Measurements from ENCODE around the gene ADA. TPM values are rescaled to one million over a fixed set of nuclear protein-coding genes. Genes with fewer than 3 reads are reported as not detected.

The ADA gene
- total and polyA plus RNA-seq, 2 of the 13 experiments (the other 11 are each of a cell fraction or from before 2014, with no cell fraction given) = 2.5 to 11.3 TPM

DNA sequence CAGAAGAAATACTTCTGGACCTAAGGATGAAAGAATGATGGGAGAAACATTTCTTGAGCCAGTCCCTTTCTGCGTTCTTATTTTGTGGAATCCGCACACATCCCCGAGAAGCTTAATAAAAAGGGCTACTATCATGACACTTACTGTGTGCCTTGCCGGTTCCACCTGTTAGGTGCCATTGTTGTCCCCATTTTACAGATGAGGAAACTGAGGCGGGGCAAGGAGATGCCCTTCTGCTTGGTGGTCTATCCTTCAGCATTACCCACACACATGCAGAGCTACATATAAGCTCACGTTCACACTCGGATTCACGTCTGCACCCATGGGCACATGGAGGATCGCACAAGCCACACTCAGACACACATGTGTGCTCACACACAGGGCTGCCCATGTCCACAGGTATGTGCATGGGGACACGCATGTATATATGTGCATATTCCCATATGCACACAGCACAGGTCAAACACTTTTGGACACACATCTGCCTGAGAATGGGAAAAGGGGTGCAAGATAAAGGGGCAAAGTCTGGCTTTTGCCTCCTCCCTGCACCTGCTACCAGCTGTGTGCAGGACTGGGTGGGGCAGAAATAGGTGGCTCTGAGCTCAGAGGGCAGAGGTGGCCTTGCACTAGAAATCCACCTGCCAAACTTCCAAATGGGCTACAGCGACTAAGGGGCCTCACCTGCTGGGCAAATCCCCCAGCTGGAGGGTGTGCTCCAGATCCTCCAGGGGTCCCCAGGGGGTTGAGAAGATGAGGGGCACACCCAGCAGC is 30.5 kb upstream of the ADA start:
- WGBS (ENCODE audit: low lambda C conversion rate) = 40% methylated on average over 11 of the region's 11 CpGs
- DNase-seq (ENCODE audit: low spot score) (no peak), FAIRE-seq (no peak), ATAC-seq (no peak)
- H3K27me3 ChIP-seq (ENCODE audit: control insufficient read depth in 1 of 2, insufficient read depth in 2 of 2, low read length in 2 of 2) = peaks cover 0 to 3% of the 10 kb centered on the region in 2 experiments; a peak in 2 of 5 replicates
- H3K79me2 ChIP-seq (ENCODE audit: insufficient read depth, low read length) = no peaks in the 10 kb centered on the region
- no peak overlapping the region for H3K9ac ChIP-seq (ENCODE audit: insufficient read depth, low read depth, low read length)
- BruUV-seq (replicated peaks) = no TSS peak
- no peak overlapping the region for H3K27ac ChIP-seq (ENCODE audit: extremely low read length, insufficient read depth, low read length)
- ChIA-PET POLR2A (no interaction called here), CTCF (ENCODE audit: low intra/inter-chr PET ratio, low total read pairs) (interaction anchor here (6.7 kb wide), 1 partner anchor 52 kb away, joined by 170 read pairs; no protein-coding TSS in a partner anchor)
- TF ChIP-seq ZNF629 (CRISPR knock-in tag; conservative IDR thresholded peaks at IDR 0.05) (peak; percentile 80), THAP11 (CRISPR knock-in tag; IDR thresholded peaks at IDR 0.05) (no peak)
- TF ChIP-seq, protein P1, sequence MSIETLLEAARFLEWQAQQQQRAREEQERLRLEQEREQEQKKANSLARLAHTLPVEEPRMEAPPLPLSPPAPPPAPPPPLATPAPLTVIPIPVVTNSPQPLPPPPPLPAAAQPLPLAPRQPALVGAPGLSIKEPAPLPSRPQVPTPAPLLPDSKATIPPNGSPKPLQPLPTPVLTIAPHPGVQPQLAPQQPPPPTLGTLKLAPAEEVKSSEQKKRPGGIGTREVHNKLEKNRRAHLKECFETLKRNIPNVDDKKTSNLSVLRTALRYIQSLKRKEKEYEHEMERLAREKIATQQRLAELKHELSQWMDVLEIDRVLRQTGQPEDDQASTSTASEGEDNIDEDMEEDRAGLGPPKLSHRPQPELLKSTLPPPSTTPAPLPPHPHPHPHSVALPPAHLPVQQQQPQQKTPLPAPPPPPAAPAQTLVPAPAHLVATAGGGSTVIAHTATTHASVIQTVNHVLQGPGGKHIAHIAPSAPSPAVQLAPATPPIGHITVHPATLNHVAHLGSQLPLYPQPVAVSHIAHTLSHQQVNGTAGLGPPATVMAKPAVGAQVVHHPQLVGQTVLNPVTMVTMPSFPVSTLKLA (IDR thresholded peaks at IDR 0.05) = peak; percentile 52
- H3K4me2 ChIP-seq (ENCODE audit: low read depth, low read length) = no peak overlapping the region
- no peaks in the 10 kb centered on the region for H3K36me3 ChIP-seq (replicated peaks in 1 of 2; ENCODE audit: control insufficient read depth in 1 of 2, insufficient read depth in 2 of 2, low read length in 2 of 2)
- no peak overlapping the region for H3K4me3 ChIP-seq (replicated peaks in 1 of 3; ENCODE audit: insufficient read depth in 1 of 3, low read depth in 2 of 3, low read length in 3 of 3)
- no peaks in the 10 kb centered on the region for H4K20me1 ChIP-seq (ENCODE audit: insufficient read depth, low read length)
- intact Hi-C loops (cut with micrococcal nuclease; ENCODE audit: unreplicated experiment) (loop anchor here (10.0 kb wide), 1 partner anchor 467 kb away; the partner anchor contains the start of gene OSER1), in situ Hi-C loops (cut with HindIII; ENCODE audit: extremely low pct_ligation_motif_present, low pct_unique_long_range_greater_than_20kb) (no loop called here)
- H3K4me1 ChIP-seq (ENCODE audit: insufficient read depth, low read length) = peaks cover 19% of the 10 kb centered on the region
- H2AFZ ChIP-seq (ENCODE audit: low read length) = no peak overlapping the region
- no peaks in the 10 kb centered on the region for H3K9me3 ChIP-seq (ENCODE audit: low read length)

DNA sequence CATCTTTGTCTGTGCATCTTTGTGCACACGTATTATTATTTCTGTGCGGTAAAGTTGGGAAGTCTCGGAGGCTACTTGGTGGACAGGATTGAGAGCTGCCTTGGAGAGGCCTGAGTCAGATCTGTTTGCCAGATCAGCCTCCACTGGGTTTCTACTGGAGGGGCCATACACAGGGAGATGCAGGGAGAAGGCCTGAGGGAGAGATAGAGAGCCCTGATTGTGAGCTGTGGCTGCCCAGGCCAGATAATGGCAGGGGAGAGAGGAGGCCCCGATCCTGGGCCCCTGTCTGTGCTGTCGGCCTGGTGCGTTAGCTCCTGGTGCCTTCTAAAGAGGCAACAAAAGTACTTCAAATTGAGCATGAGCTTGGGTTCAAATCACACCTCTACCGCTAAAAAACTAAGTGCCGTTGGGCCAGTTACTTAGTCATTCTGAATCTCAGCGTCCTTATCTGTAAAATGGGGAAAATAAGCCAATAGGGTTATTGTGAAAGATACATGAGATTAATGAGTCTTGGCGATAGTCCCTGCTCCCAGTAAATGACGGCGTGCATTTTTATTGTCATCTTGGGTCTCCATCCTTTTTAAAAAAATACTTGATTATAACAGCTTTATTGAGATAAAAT is 27.6 kb upstream of the ADA start:
- ATAC-seq = no peak
- CTCF ChIA-PET (ENCODE audit: low intra/inter-chr PET ratio, low total read pairs) = no interaction called here
- TF ChIP-seq FOXP1 (IDR thresholded peaks at IDR 0.05) (no peak), FOXP1 (CRISPR knock-in tag; IDR thresholded peaks at IDR 0.05) (no peak), ZNF7 (CRISPR knock-in tag; IDR thresholded peaks at IDR 0.05) (no peak), HOXA9 (CRISPR knock-in tag; IDR thresholded peaks at IDR 0.05; ENCODE audit: borderline replicate concordance) (no peak)
- TF ChIP-seq, protein P2, sequence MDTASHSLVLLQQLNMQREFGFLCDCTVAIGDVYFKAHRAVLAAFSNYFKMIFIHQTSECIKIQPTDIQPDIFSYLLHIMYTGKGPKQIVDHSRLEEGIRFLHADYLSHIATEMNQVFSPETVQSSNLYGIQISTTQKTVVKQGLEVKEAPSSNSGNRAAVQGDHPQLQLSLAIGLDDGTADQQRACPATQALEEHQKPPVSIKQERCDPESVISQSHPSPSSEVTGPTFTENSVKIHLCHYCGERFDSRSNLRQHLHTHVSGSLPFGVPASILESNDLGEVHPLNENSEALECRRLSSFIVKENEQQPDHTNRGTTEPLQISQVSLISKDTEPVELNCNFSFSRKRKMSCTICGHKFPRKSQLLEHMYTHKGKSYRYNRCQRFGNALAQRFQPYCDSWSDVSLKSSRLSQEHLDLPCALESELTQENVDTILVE (CRISPR knock-in tag; IDR thresholded peaks at IDR 0.05) = no peak
- TF ChIP-seq, protein P3, sequence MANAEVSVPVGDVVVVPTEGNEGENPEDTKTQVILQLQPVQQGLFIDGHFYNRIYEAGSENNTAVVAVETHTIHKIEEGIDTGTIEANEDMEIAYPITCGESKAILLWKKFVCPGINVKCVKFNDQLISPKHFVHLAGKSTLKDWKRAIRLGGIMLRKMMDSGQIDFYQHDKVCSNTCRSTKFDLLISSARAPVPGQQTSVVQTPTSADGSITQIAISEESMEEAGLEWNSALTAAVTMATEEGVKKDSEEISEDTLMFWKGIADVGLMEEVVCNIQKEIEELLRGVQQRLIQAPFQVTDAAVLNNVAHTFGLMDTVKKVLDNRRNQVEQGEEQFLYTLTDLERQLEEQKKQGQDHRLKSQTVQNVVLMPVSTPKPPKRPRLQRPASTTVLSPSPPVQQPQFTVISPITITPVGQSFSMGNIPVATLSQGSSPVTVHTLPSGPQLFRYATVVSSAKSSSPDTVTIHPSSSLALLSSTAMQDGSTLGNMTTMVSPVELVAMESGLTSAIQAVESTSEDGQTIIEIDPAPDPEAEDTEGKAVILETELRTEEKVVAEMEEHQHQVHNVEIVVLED (CRISPR knock-in tag; IDR thresholded peaks at IDR 0.05; ENCODE audit: borderline replicate concordance) = no peak
- peaks cover 0 to 9% of the 10 kb centered on the region in 2 experiments; a peak in 4 of 5 replicates for H3K27me3 ChIP-seq (ENCODE audit: control insufficient read depth in 1 of 2, insufficient read depth in 2 of 2, low read length in 2 of 2)
- no peak overlapping the region for H3K9ac ChIP-seq (ENCODE audit: insufficient read depth, low read depth, low read length)
- in situ Hi-C loops (cut with HindIII; ENCODE audit: extremely low pct_ligation_motif_present, low pct_unique_long_range_greater_than_20kb) (no loop called here), intact Hi-C loops (cut with micrococcal nuclease; ENCODE audit: unreplicated experiment) (no loop called here)
- no peak overlapping the region for H3K4me2 ChIP-seq (ENCODE audit: low read depth, low read length)
- H3K9me3 ChIP-seq (ENCODE audit: low read length) = no peaks in the 10 kb centered on the region
- H3K4me3 ChIP-seq (replicated peaks in 1 of 3; ENCODE audit: insufficient read depth in 1 of 3, low read depth in 2 of 3, low read length in 3 of 3) = no peak overlapping the region
- 87% methylated on average over 12 of the region's 12 CpGs for WGBS (ENCODE audit: low lambda C conversion rate)
- H2AFZ ChIP-seq (ENCODE audit: low read length) = no peak overlapping the region
- POLR2A ChIA-PET = no interaction called here
- no peaks in the 10 kb centered on the region for H4K20me1 ChIP-seq (ENCODE audit: insufficient read depth, low read length)
- H3K36me3 ChIP-seq (replicated peaks in 1 of 2; ENCODE audit: control insufficient read depth in 1 of 2, insufficient read depth in 2 of 2, low read length in 2 of 2) = no peaks in the 10 kb centered on the region
- FAIRE-seq = no peak
- no peaks in the 10 kb centered on the region for H3K79me2 ChIP-seq (ENCODE audit: insufficient read depth, low read length)
- H3K4me1 ChIP-seq (ENCODE audit: insufficient read depth, low read length) = peaks cover 6% of the 10 kb centered on the region; the same call in 1 of the 2 replicates
- no TSS peak for BruUV-seq (replicated peaks)
- no peak overlapping the region for H3K27ac ChIP-seq (ENCODE audit: extremely low read length, insufficient read depth, low read length)
- no peak for DNase-seq (ENCODE audit: low spot score)

All from HepG2 (cell line).